ENCODE data around the gene OTC.

- TF ChIP-seq, protein P1, sequence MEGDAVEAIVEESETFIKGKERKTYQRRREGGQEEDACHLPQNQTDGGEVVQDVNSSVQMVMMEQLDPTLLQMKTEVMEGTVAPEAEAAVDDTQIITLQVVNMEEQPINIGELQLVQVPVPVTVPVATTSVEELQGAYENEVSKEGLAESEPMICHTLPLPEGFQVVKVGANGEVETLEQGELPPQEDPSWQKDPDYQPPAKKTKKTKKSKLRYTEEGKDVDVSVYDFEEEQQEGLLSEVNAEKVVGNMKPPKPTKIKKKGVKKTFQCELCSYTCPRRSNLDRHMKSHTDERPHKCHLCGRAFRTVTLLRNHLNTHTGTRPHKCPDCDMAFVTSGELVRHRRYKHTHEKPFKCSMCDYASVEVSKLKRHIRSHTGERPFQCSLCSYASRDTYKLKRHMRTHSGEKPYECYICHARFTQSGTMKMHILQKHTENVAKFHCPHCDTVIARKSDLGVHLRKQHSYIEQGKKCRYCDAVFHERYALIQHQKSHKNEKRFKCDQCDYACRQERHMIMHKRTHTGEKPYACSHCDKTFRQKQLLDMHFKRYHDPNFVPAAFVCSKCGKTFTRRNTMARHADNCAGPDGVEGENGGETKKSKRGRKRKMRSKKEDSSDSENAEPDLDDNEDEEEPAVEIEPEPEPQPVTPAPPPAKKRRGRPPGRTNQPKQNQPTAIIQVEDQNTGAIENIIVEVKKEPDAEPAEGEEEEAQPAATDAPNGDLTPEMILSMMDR (IDR thresholded peaks at IDR 0.05) = no peak
- no peak for TF ChIP-seq POLR2AphosphoS5 (IDR thresholded peaks at IDR 0.05)
These were observed 31.6 kb upstream of the OTC start for GRCh38 chrX:38320819-38321218.
